HepG2 (cell line): Measurements from ENCODE around the gene CHN1. TPM values are rescaled to one million over a fixed set of nuclear protein-coding genes. Genes with fewer than 3 reads are reported as not detected.

Experiments used
- ATAC-seq: fragments of 200-7000 bp; cut with Tn5 transposase; 3 replicates; pipeline ENCODE4 v1.9.1; 2020; ENCODE audit warnings: mild to moderate bottlenecking, moderate library complexity
- BruUV-seq: library from RNA; stranded (reverse); fragments of 400-500 nt; replicated peaks from 2 replicates; lab custom pipeline; 2021; lab: Mats Ljungman, UMichigan
- CTCF ChIA-PET: fragments of 300-600 bp; formaldehyde crosslinking; extraction: SDS; loops from one replicate; lab custom pipeline; 2021; ENCODE audit warnings: low total read pairs, inconsistent platforms, low intra/inter-chr PET ratio; lab: Yijun Ruan, JAX
- POLR2A ChIA-PET: fragments of 350-600 bp; sonication (Branson Sonifier 250); formaldehyde crosslinking; loops from one replicate; lab custom pipeline; 2020; ENCODE audit warnings: antibody characterized with exemption, inconsistent platforms; lab: Yijun Ruan, JAX
- DNase-seq: peaks from one replicate; pipeline ENCODE4 v3.0.0-alpha.2; 2015; ENCODE audit warnings: low spot score
- FAIRE-seq: peaks from 3 replicates; lab custom pipeline; 2011; peaks lifted over from hg19 to GRCh38; lab: Jason Lieb, UNC
- H2AFZ ChIP-seq: one replicate; pipeline ENCODE4 v1.6.1; 2011; ENCODE audit warnings: low read length, inconsistent platforms
- H3K27ac ChIP-seq: fragments of 300-600 bp; 3 replicates; pipeline ENCODE4 v1.8.0; 2011; ENCODE audit warnings: mixed run types, mild to moderate bottlenecking, mixed read lengths, low read length, inconsistent platforms; ENCODE audit not compliant: insufficient read depth; ENCODE audit errors: extremely low read length
- H3K27me3 ChIP-seq, 2 experiments: fragments of 200-600 bp in 1 of 2; 2 replicates in 1 of 2; 3 replicates in 1 of 2; pipeline versions ENCODE4 v1.6.0 to v1.8.0; 2011; ENCODE audit warnings: low read length in 2 of 2, mild to moderate bottlenecking in 2 of 2, moderate library complexity in 2 of 2, inconsistent platforms in 1 of 2; ENCODE audit not compliant: insufficient read depth in 2 of 2, control insufficient read depth in 1 of 2
- H3K36me3 ChIP-seq, 2 experiments: fragments of 200-600 bp in 1 of 2; replicated peaks in 1 of 2; 2 replicates in 1 of 2; 3 replicates in 1 of 2; pipeline versions ENCODE4 v1.5.1 to v1.8.0; 2011; ENCODE audit warnings: low read length in 2 of 2, inconsistent platforms in 1 of 2; ENCODE audit not compliant: insufficient read depth in 2 of 2, control insufficient read depth in 1 of 2
- H3K4me1 ChIP-seq: 2 replicates; pipeline ENCODE4 v1.5.1; 2012; ENCODE audit warnings: low read length, inconsistent platforms; ENCODE audit not compliant: insufficient read depth
- H3K4me2 ChIP-seq: 2 replicates; pipeline ENCODE4 v1.6.0; 2011; ENCODE audit warnings: low read depth, low read length, inconsistent platforms
- H3K4me3 ChIP-seq, 3 experiments: fragments of 200-600 bp in 1 of 3; sonication (generic), shearing (Covaris generic) in 1 of 3; replicated peaks in 1 of 3; 2 replicates each; pipeline ENCODE4 v1.5.1; 2011 to 2016; ENCODE audit warnings: low read length in 3 of 3, inconsistent platforms in 2 of 3, low read depth in 2 of 3, mild to moderate bottlenecking in 2 of 3, control low read depth in 1 of 3, mixed read lengths in 1 of 3; ENCODE audit not compliant: insufficient read depth in 1 of 3
- H3K79me2 ChIP-seq: one replicate; pipeline ENCODE4 v1.6.1; 2011; ENCODE audit warnings: low read length, inconsistent platforms; ENCODE audit not compliant: insufficient read depth
- H3K9ac ChIP-seq: 2 replicates; pipeline ENCODE4 v1.6.0; 2011; ENCODE audit warnings: mild to moderate bottlenecking, low read depth, low read length, inconsistent platforms; ENCODE audit not compliant: insufficient read depth
- H3K9me3 ChIP-seq: 2 replicates; pipeline ENCODE4 v1.5.1; 2012; ENCODE audit warnings: mild to moderate bottlenecking, low read length
- H4K20me1 ChIP-seq: 2 replicates; pipeline ENCODE4 v1.6.0; 2011; ENCODE audit warnings: inconsistent platforms, mild to moderate bottlenecking, low read length, moderate library complexity; ENCODE audit not compliant: insufficient read depth
- ATF7 ChIP-seq, 2 experiments: fragments of 450-650 bp in 1 of 2; sonication (generic) in 1 of 2; formaldehyde crosslinking in 1 of 2; IDR thresholded peaks; 2 replicates each; pipeline versions ENCODE4 v1.4.0 to v1.6.1; 2016 to 2020; ENCODE audit warnings: antibody characterized with exemption in 1 of 2, mild to moderate bottlenecking in 1 of 2, missing genetic modification reagents in 1 of 2
- LRRFIP1 ChIP-seq: sonication (generic); formaldehyde crosslinking; conservative IDR thresholded peaks from 2 replicates; pipeline ENCODE4 v1.4.0; 2020; ENCODE audit warnings: missing genetic modification reagents
- MBNL3 ChIP-seq: fragments of 250-450 bp; sonication (Bioruptor Pico); conservative IDR thresholded peaks from 2 replicates; pipeline ENCODE4 v1.8.0; 2022; ENCODE audit warnings: mild to moderate bottlenecking, inconsistent platforms
- MXI1 ChIP-seq: IDR thresholded peaks from 3 replicates; pipeline ENCODE4 v1.6.1; 2012; ENCODE audit warnings: low read depth, low read length, inconsistent platforms, borderline replicate concordance
- NCOA2 ChIP-seq: sonication (generic); formaldehyde crosslinking; IDR thresholded peaks from 2 replicates; pipeline ENCODE4 v1.8.0; 2022; ENCODE audit warnings: inconsistent platforms
- NFATC3 ChIP-seq: sonication (generic); formaldehyde crosslinking; IDR thresholded peaks from 2 replicates; pipeline ENCODE4 v1.5.1; 2020; ENCODE audit warnings: mild to moderate bottlenecking, missing genetic modification reagents
- SMC3 ChIP-seq: IDR thresholded peaks from 2 replicates; pipeline ENCODE4 v1.6.1; 2011; ENCODE audit warnings: low read length, improper control_type of control experiment
- SP140L ChIP-seq: sonication (generic); formaldehyde crosslinking; IDR thresholded peaks from 2 replicates; pipeline ENCODE4 v1.4.0; 2020; ENCODE audit warnings: missing genetic modification reagents, borderline replicate concordance
- TCF7 ChIP-seq: sonication (generic); IDR thresholded peaks from 2 replicates; pipeline ENCODE4 v1.6.1; 2016; ENCODE audit warnings: antibody characterized with exemption, low read depth
- YEATS4 ChIP-seq: sonication (generic); formaldehyde crosslinking; IDR thresholded peaks from 2 replicates; pipeline ENCODE4 v1.4.0; 2020; ENCODE audit warnings: missing genetic modification reagents, borderline replicate concordance
- ZBTB1 ChIP-seq: sonication (generic); formaldehyde crosslinking; IDR thresholded peaks from 2 replicates; pipeline ENCODE4 v1.4.0; 2020; ENCODE audit warnings: missing genetic modification reagents, borderline replicate concordance
- ZNF263 ChIP-seq: sonication (generic); formaldehyde crosslinking; IDR thresholded peaks from 2 replicates; pipeline ENCODE4 v1.4.0; 2020; ENCODE audit warnings: missing genetic modification reagents
- ZNF484 ChIP-seq: sonication (generic); formaldehyde crosslinking; IDR thresholded peaks from 2 replicates; pipeline ENCODE4 v1.5.1; 2020; ENCODE audit warnings: mild to moderate bottlenecking, low read depth, missing genetic modification reagents, borderline replicate concordance
- ZNF709 ChIP-seq: sonication (generic); formaldehyde crosslinking; IDR thresholded peaks from 2 replicates; pipeline ENCODE4 v1.5.0; 2020; ENCODE audit warnings: mild to moderate bottlenecking, missing genetic modification reagents
- ZNF781 ChIP-seq: sonication (generic); formaldehyde crosslinking; IDR thresholded peaks from 2 replicates; pipeline ENCODE4 v1.5.1; 2020; ENCODE audit warnings: borderline replicate concordance, mild to moderate bottlenecking, missing genetic modification reagents; ENCODE audit errors: not compliant biosample characterization
- WGBS: methylation state at CpG from one replicate; pipeline ENCODE4 v1.1.6; 2017; ENCODE audit warnings: low lambda C conversion rate; 5-methylcytosine and 5-hydroxymethylcytosine counted together
- in situ Hi-C: cut with HindIII; loops from 2 replicates; pipeline ENCODE4 v1.10.0; 2017; ENCODE audit warnings: low pct_unique_long_range_greater_than_20kb; ENCODE audit not compliant: extremely low pct_ligation_motif_present
- intact Hi-C: fragments of 100-400 bp; cut with micrococcal nuclease; formaldehyde crosslinking; loops from one replicate; pipeline ENCODE4 v1.10.0; 2022; ENCODE audit not compliant: unreplicated experiment
- polyA plus RNA-seq, 8 experiments: library from polyadenylated mRNA; depleted of rRNA in 3 of 8; stranded (reverse) in 7 of 8; unstranded in 1 of 8; fragments of >200 nt; fragmentation: Illumina TruSeq in 4 of 8; extraction: Trizol in 4 of 8; gene quantifications; 2 replicates each; pipeline versions ENCODE4 v1.2.1 to v1.2.3, GENCODE V29; 2011 to 2016; ENCODE audit warnings: low read depth in 4 of 8, missing spikeins in 1 of 8, mixed read lengths in 1 of 8; ENCODE audit not compliant: insufficient read depth in 1 of 8
- total RNA-seq, 5 experiments: library from RNA; depleted of rRNA; stranded (reverse); fragments of >200 nt; fragmentation: Illumina TruSeq; extraction: Trizol; gene quantifications; 2 replicates each; pipeline ENCODE4 v1.2.3, GENCODE V29; 2016; ENCODE audit warnings: low read depth in 1 of 5

CHN1 gene
- total and polyA plus RNA-seq, 2 of the 13 experiments (the other 11 are each of a cell fraction or from before 2014, with no cell fraction given): 2.8 to 3.5 TPM

- H3K79me2 ChIP-seq: no peaks in the 10 kb centered on the region
- no TSS peak for BruUV-seq
- in situ Hi-C loops (no loop called here), intact Hi-C loops (no loop called here)
- no peak overlapping the region for H3K27ac ChIP-seq
- no peak overlapping the region for H2AFZ ChIP-seq
- no peaks in the 10 kb centered on the region for H3K36me3 ChIP-seq
- WGBS: 17% methylated on average over 1 of the region's 1 CpG
- no peak for FAIRE-seq
- H4K20me1 ChIP-seq: no peaks in the 10 kb centered on the region
- TF ChIP-seq NFATC3 (CRISPR knock-in tag) (no peak), NCOA2 (no peak), ATF7 (IDR thresholded peaks at IDR 0.05) (peak; percentile 93), ATF7 (CRISPR knock-in tag; IDR thresholded peaks at IDR 0.05) (no peak), TCF7 (no peak), ZNF484 (no peak), ZNF263 (CRISPR knock-in tag) (no peak), SP140L (no peak)
- DNase-seq: no peak
- ChIA-PET POLR2A (no interaction called here), CTCF (no interaction called here)
- no peaks in the 10 kb centered on the region for H3K9me3 ChIP-seq
- H3K4me3 ChIP-seq: no peak overlapping the region
- H3K4me1 ChIP-seq: no peaks in the 10 kb centered on the region
- no peaks in the 10 kb centered on the region for H3K27me3 ChIP-seq
- H3K9ac ChIP-seq: no peak overlapping the region
- no peak for ATAC-seq
- no peak overlapping the region for H3K4me2 ChIP-seq
Measured at GRCh38 chr2:174893018-174893417, 112.2 kb downstream of the CHN1 start.

GRCh38 chr2:174892546-174892945 lies 112.6 kb downstream of the CHN1 start:
- no peaks in the 10 kb centered on the region for H3K9me3 ChIP-seq
- CTCF ChIA-PET: no interaction called here
- TF ChIP-seq YEATS4 (CRISPR knock-in tag): no peak
- TF ChIP-seq ZNF781 (CRISPR knock-in tag): no peak
- TF ChIP-seq MBNL3 (CRISPR knock-in tag): no peak
- TF ChIP-seq SMC3: no peak
- TF ChIP-seq ZNF709 (CRISPR knock-in tag): no peak
- no peak for TF ChIP-seq MXI1
- no peak for TF ChIP-seq ZBTB1 (CRISPR knock-in tag)
- no peak for TF ChIP-seq LRRFIP1

More at GRCh38 chr2:174892546-174892945, 112.6 kb downstream of the CHN1 start:
- POLR2A ChIA-PET: no interaction called here
- BruUV-seq: no TSS peak
- no peak overlapping the region for H3K4me3 ChIP-seq
- H3K4me2 ChIP-seq: no peak overlapping the region
- no peak overlapping the region for H2AFZ ChIP-seq
- no peaks in the 10 kb centered on the region for H3K27me3 ChIP-seq
- WGBS: 1% methylated on average over 2 of the region's 2 CpGs
- no peak for ATAC-seq
- no peak overlapping the region for H3K27ac ChIP-seq
- intact Hi-C loops: no loop called here
- no peak for FAIRE-seq
- no peaks in the 10 kb centered on the region for H3K36me3 ChIP-seq
- in situ Hi-C loops: no loop called here
- no peak for DNase-seq
- no peaks in the 10 kb centered on the region for H3K4me1 ChIP-seq
- no peak overlapping the region for H3K9ac ChIP-seq
- H4K20me1 ChIP-seq: no peaks in the 10 kb centered on the region
- no peaks in the 10 kb centered on the region for H3K79me2 ChIP-seq
